OCI-LY7 (cell line): ENCODE data around the gene NTM. TPM values are rescaled to one million over a fixed set of nuclear protein-coding genes. Genes with fewer than 3 reads are reported as not detected.

Experiments
- BruUV-seq: library from RNA; stranded (reverse); fragments of 400-500 nt; replicated peaks from 2 replicates; lab custom pipeline; 2021; lab: Mats Ljungman, UMichigan
- CTCF ChIA-PET: fragments of 300-600 bp; sonication (Branson Sonifier 250); formaldehyde crosslinking; loops from one replicate; lab custom pipeline; 2022; ENCODE audit warnings: antibody characterized with exemption; ENCODE audit not compliant: unreplicated experiment; lab: Charles Lee
- POLR2A ChIA-PET: fragments of 300-600 bp; sonication (Branson Sonifier 250); formaldehyde crosslinking; loops from one replicate; lab custom pipeline; 2022; ENCODE audit warnings: antibody characterized with exemption; lab: Charles Lee
- DNase-seq: peaks from one replicate; pipeline ENCODE4 v3.0.0-alpha.2; 2015; ENCODE audit warnings: low spot score
- H2AFZ ChIP-seq: fragments of 200-600 bp; sonication (generic), shearing (Covaris generic); 2 replicates; pipeline ENCODE4 v1.6.1; 2014; ENCODE audit warnings: mild to moderate bottlenecking, antibody characterized with exemption, low read length, moderate library complexity
- H3K27ac ChIP-seq: fragments of 200-600 bp; sonication (generic); 2 replicates; pipeline ENCODE4 v1.5.1; 2014; ENCODE audit warnings: mixed run types, low read depth, mild to moderate bottlenecking, moderate library complexity, low read length, inconsistent platforms; ENCODE audit not compliant: poor library complexity, severe bottlenecking
- H3K36me3 ChIP-seq: fragments of 200-600 bp; sonication (generic); 2 replicates; pipeline ENCODE4 v1.6.1; 2014; ENCODE audit warnings: mild to moderate bottlenecking, antibody characterized with exemption, low read length, moderate library complexity, mixed read lengths; ENCODE audit not compliant: insufficient read depth
- H3K4me1 ChIP-seq: fragments of 200-600 bp; sonication (generic); 2 replicates; pipeline ENCODE4 v1.5.1; 2014; ENCODE audit warnings: mild to moderate bottlenecking, low read length; ENCODE audit not compliant: insufficient read depth, poor library complexity, severe bottlenecking
- H3K4me2 ChIP-seq: fragments of 200-600 bp; sonication (generic); 2 replicates; pipeline ENCODE4 v1.6.1; 2014; ENCODE audit warnings: mild to moderate bottlenecking, low read length
- H3K4me3 ChIP-seq: fragments of 200-600 bp; sonication (generic); 2 replicates; pipeline ENCODE4 v1.5.1; 2014; ENCODE audit warnings: mild to moderate bottlenecking, low read depth, low read length; ENCODE audit not compliant: poor library complexity, severe bottlenecking
- H3K79me2 ChIP-seq: fragments of 200-600 bp; sonication (generic); 2 replicates; pipeline ENCODE4 v1.6.1; 2016; ENCODE audit warnings: low read depth, mild to moderate bottlenecking, low read length, moderate library complexity, mixed read lengths; ENCODE audit not compliant: insufficient read depth
- H3K9me2 ChIP-seq: fragments of 200-600 bp; sonication (generic); 2 replicates; pipeline ENCODE4 v1.6.1; 2016; ENCODE audit warnings: mild to moderate bottlenecking, low read length, mixed read lengths; ENCODE audit not compliant: insufficient read depth
- H3K9me3 ChIP-seq: fragments of 200-600 bp; sonication (generic); 2 replicates; pipeline ENCODE4 v1.6.1; 2014; ENCODE audit warnings: mild to moderate bottlenecking, mixed run types, low read length, mixed read lengths
- H4K20me1 ChIP-seq: fragments of 200-600 bp; sonication (generic); 2 replicates; pipeline ENCODE4 v1.6.1; 2014; ENCODE audit warnings: mild to moderate bottlenecking, antibody characterized with exemption, low read length, moderate library complexity, mixed read lengths; ENCODE audit not compliant: insufficient read depth
- CTCF ChIP-seq: fragments of 200-600 bp; sonication (generic); conservative IDR thresholded peaks from 2 replicates; pipeline ENCODE4 v1.5.1; 2014; ENCODE audit warnings: mild to moderate bottlenecking, antibody characterized with exemption, low read length, moderate library complexity, mixed read lengths
- EZH2phosphoT487 ChIP-seq: fragments of 200-600 bp; sonication (generic); IDR thresholded peaks from 2 replicates; pipeline ENCODE4 v1.6.1; 2018; ENCODE audit warnings: low read depth, borderline replicate concordance, mild to moderate bottlenecking, mixed run types, antibody characterized with exemption, low read length, moderate library complexity, mixed read lengths
- intact Hi-C: fragments of 100-400 bp; cut with micrococcal nuclease; formaldehyde crosslinking; loops from one replicate; pipeline ENCODE4 v1.10.0; 2022; ENCODE audit not compliant: unreplicated experiment
- total RNA-seq, 2 experiments: library from RNA; depleted of rRNA in 1 of 2; stranded (reverse); fragments of >200 nt in 1 of 2; shearing (Covaris generic) in 1 of 2; gene quantifications; 2 replicates each; pipeline ENCODE4 v1.2.3, GENCODE V29; 2014 to 2022

NTM gene
- total RNA-seq, 2 experiments from 2014 or later, result not detected

DNA sequence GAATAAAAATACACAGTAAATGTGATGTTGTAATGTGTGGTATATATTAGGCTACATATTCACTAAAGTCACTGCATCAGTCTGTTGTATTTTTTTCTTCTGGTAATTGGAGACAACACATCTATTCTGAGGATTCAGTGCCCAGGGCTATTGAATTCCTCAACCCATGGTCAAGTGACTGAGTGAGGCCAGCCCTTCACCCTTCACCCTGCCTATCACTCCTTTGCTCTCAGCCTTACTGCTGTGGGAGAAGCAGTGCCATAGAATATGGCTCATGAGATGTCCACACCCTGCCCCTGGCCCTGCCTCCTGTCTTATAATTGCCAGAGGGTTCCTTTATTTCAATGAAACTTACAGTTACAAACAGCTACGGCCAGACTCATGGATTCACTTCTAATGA is 295.6 kb downstream of the NTM start:
- H3K79me2 ChIP-seq, result no peaks in the 10 kb centered on the region
- DNase-seq, result no peak
- H3K4me1 ChIP-seq, result peaks cover 4% of the 10 kb centered on the region
- H3K9me2 ChIP-seq, result no peaks in the 10 kb centered on the region
- H3K4me3 ChIP-seq, result no peak overlapping the region
- BruUV-seq, result no TSS peak
- no peak overlapping the region for H2AFZ ChIP-seq
- H4K20me1 ChIP-seq, result no peaks in the 10 kb centered on the region
- H3K4me2 ChIP-seq, result no peak overlapping the region
- no peak for TF ChIP-seq EZH2phosphoT487
- TF ChIP-seq CTCF, result no peak
- H3K36me3 ChIP-seq, result no peaks in the 10 kb centered on the region
- H3K9me3 ChIP-seq, result no peaks in the 10 kb centered on the region
- CTCF ChIA-PET, result no interaction called here
- H3K27ac ChIP-seq, result no peak overlapping the region
- POLR2A ChIA-PET, result no interaction called here
- intact Hi-C loops, result no loop called here

DNA sequence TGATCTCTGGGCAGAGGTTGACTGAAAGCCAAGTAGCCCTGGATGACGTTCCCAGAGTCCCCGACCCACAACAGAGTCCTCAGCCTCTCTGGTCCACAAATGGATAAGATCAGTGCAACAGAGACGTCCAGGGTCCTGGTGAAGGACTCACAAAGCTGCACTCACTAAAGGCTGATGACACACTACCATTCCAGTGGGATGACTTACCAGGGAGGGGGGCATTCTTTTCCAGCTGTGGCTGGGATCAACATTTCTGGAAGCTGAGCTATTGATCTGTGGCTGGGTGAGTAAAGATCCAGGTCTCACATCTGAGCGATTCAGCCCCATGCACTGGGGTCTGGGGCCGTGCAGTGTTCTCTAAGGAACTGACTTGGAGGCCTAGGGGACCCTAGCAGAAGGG is 296.2 kb downstream of the NTM start:
- no peaks in the 10 kb centered on the region for H3K79me2 ChIP-seq
- TF ChIP-seq CTCF (no peak), EZH2phosphoT487 (no peak)
- no peak overlapping the region for H3K4me2 ChIP-seq
- BruUV-seq, result no TSS peak
- CTCF ChIA-PET, result no interaction called here
- no peaks in the 10 kb centered on the region for H3K9me2 ChIP-seq
- H4K20me1 ChIP-seq, result no peaks in the 10 kb centered on the region
- no peaks in the 10 kb centered on the region for H3K9me3 ChIP-seq
- intact Hi-C loops, result no loop called here
- no peak overlapping the region for H3K4me3 ChIP-seq
- no peak overlapping the region for H3K27ac ChIP-seq
- no peak for DNase-seq
- H2AFZ ChIP-seq, result no peak overlapping the region
- POLR2A ChIA-PET, result no interaction called here
- H3K36me3 ChIP-seq, result no peaks in the 10 kb centered on the region
- peaks cover 4% of the 10 kb centered on the region for H3K4me1 ChIP-seq

- intact Hi-C loops, result no loop called here
- TF ChIP-seq CTCF (no peak), EZH2phosphoT487 (no peak)
- ChIA-PET POLR2A (no interaction called here), CTCF (no interaction called here)
- H3K79me2 ChIP-seq, result no peaks in the 10 kb centered on the region
- H3K4me3 ChIP-seq, result no peak overlapping the region
- no peaks in the 10 kb centered on the region for H4K20me1 ChIP-seq
- no peaks in the 10 kb centered on the region for H3K9me3 ChIP-seq
- no peak overlapping the region for H3K27ac ChIP-seq
- no peak overlapping the region for H2AFZ ChIP-seq
- DNase-seq, result no peak
- BruUV-seq, result no TSS peak
- H3K36me3 ChIP-seq, result no peaks in the 10 kb centered on the region
- peaks cover 4% of the 10 kb centered on the region for H3K4me1 ChIP-seq
- H3K4me2 ChIP-seq, result no peak overlapping the region
- H3K9me2 ChIP-seq, result no peaks in the 10 kb centered on the region
Observed at GRCh38 chr11:131667566-131667965, 297.2 kb downstream of the NTM start.
